NCI-H128 (cell line): ENCODE measurements around the gene SRSF12.

Experiments
- DNase-seq: peaks from one replicate; lab custom pipeline; 2025; ENCODE audit not compliant: unreplicated experiment; lab: John Stamatoyannopoulos, UW

SRSF12 gene

GRCh38 chr6:89117211-89118108 lies at the start of gene SRSF12:
Gene SRSF12 (minus strand): TSS chr6:89118071. CDS start chr6:89117887, 184 bp downstream.
- no peak for DNase-seq

GRCh38 chr6:89162047-89162371 lies 44.1 kb upstream of the SRSF12 start:
- DNase-seq = no peak

- no peak for DNase-seq
Measured at GRCh38 chr6:89161326-89162046, 43.6 kb upstream of the SRSF12 start.

GRCh38 chr6:89160331-89161092 lies 42.6 kb upstream of the SRSF12 start:
- no peak for DNase-seq

GRCh38 chr6:89154131-89154530 lies 36.3 kb upstream of the SRSF12 start:
- no peak for DNase-seq

GRCh38 chr6:89148016-89148750 lies 30.3 kb upstream of the SRSF12 start:
- no peak for DNase-seq

GRCh38 chr6:89146718-89147700 lies 29.1 kb upstream of the SRSF12 start:
- DNase-seq = peak; percentile 16

GRCh38 chr6:89145956-89146717 lies 28.3 kb upstream of the SRSF12 start, which contains the start of gene PM20D2:
Gene PM20D2 (plus strand): TSS chr6:89146055. CDS start chr6:89146145, 90 bp downstream.
- DNase-seq = peak; percentile 58

- DNase-seq = no peak
Measured at GRCh38 chr6:89145091-89145955, 27.5 kb upstream of the SRSF12 start.

- DNase-seq = no peak
Measured at GRCh38 chr6:89144354-89144906, 26.6 kb upstream of the SRSF12 start.

- DNase-seq = no peak
Measured at GRCh38 chr6:89140347-89141156, 22.7 kb upstream of the SRSF12 start.

- no peak for DNase-seq
Measured at GRCh38 chr6:89139509-89140346, 21.9 kb upstream of the SRSF12 start.

- no peak for DNase-seq
Measured at GRCh38 chr6:89138173-89138572, 20.3 kb upstream of the SRSF12 start.

- no peak for DNase-seq
Measured at GRCh38 chr6:89134723-89135122, 16.9 kb upstream of the SRSF12 start.

- no peak for DNase-seq
Measured at GRCh38 chr6:89133981-89134380, 16.1 kb upstream of the SRSF12 start.

GRCh38 chr6:89132057-89132456 lies 14.2 kb upstream of the SRSF12 start:
- no peak for DNase-seq
